WERI-Rb-1 (cell line): ENCODE measurements around the gene TSFM.

Experiments
- DNase-seq: peaks from one replicate; pipeline ENCODE4 v3.0.0-alpha.2; 2020
- H3K27ac ChIP-seq: fragments of 250-450 bp; sonication (Bioruptor Pico); 2 replicates; pipeline ENCODE4 v1.5.1; 2020; ENCODE audit warnings: mild to moderate bottlenecking, moderate library complexity
- H3K27me3 ChIP-seq: fragments of 250-450 bp; sonication (Bioruptor Pico); 2 replicates; pipeline ENCODE4 v1.5.1; 2021; ENCODE audit warnings: mild to moderate bottlenecking, low read depth, moderate library complexity; ENCODE audit not compliant: insufficient read depth, severe bottlenecking
- H3K36me3 ChIP-seq: fragments of 250-450 bp; sonication (Bioruptor Pico); 2 replicates; pipeline ENCODE4 v1.5.1; 2020; ENCODE audit warnings: mild to moderate bottlenecking, moderate library complexity
- H3K4me3 ChIP-seq: 2 replicates; pipeline ENCODE4 v1.5.1; 2011; ENCODE audit warnings: low read depth, mild to moderate bottlenecking, control low read depth, low read length
- H3K9me3 ChIP-seq: fragments of 250-450 bp; sonication (Bioruptor Pico); 2 replicates; pipeline ENCODE4 v1.5.1; 2021; ENCODE audit warnings: mild to moderate bottlenecking, moderate library complexity; ENCODE audit not compliant: severe bottlenecking
- TF ChIP-seq, protein P1 (sequence below): IDR thresholded peaks from 2 replicates; pipeline ENCODE4 v1.5.1; 2011; ENCODE audit warnings: low read depth, mild to moderate bottlenecking, control low read depth, inconsistent platforms, low read length

TSFM gene

DNA sequence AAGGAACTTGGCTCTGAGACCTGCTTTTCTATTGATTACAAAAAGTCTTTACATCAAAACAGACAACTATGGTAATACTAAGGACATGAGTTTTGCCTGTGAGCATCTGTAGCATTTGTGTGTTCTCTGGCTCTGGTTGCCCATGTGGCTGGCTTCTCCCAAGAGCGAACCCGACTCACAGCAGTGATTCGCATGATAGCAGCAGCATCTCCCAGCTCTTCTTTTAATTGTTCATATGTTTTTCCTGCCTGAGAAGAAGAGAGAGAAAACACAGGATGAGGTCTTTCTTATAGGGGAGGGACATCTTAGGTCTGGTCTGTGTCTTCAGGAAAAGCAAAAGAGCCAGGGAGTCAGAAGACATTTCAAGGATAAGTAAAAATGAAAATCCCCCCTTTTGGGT lies 18.4 kb downstream of the TSFM start:
- no peak for DNase-seq
- peaks cover 36% of the 10 kb centered on the region for H3K36me3 ChIP-seq
- no peak overlapping the region for H3K4me3 ChIP-seq
- no peaks in the 10 kb centered on the region for H3K9me3 ChIP-seq
- H3K27me3 ChIP-seq, result no peaks in the 10 kb centered on the region
- no peak overlapping the region for H3K27ac ChIP-seq
- TF ChIP-seq, protein P1, sequence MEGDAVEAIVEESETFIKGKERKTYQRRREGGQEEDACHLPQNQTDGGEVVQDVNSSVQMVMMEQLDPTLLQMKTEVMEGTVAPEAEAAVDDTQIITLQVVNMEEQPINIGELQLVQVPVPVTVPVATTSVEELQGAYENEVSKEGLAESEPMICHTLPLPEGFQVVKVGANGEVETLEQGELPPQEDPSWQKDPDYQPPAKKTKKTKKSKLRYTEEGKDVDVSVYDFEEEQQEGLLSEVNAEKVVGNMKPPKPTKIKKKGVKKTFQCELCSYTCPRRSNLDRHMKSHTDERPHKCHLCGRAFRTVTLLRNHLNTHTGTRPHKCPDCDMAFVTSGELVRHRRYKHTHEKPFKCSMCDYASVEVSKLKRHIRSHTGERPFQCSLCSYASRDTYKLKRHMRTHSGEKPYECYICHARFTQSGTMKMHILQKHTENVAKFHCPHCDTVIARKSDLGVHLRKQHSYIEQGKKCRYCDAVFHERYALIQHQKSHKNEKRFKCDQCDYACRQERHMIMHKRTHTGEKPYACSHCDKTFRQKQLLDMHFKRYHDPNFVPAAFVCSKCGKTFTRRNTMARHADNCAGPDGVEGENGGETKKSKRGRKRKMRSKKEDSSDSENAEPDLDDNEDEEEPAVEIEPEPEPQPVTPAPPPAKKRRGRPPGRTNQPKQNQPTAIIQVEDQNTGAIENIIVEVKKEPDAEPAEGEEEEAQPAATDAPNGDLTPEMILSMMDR, result no peak

DNA sequence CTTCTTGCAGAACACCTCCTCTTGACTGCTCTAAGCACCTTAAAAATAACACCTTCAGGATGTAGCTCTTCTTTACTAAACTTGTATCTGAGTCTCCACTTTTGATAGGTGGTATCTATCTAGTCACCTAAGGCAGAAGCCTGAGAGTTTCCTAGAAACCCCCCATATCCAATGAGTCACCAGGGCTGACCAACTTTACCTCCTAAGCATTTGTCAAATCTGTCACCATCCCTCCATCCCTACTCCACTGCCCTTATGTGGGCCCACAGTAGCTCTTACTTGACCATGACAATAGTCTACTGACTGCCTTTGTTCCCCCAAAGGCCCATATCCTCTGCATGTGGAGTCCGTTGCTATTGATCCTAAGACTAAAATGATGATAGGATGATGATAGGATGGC lies 20.0 kb downstream of the TSFM start:
- H3K9me3 ChIP-seq, result no peaks in the 10 kb centered on the region
- H3K36me3 ChIP-seq, result peaks cover 22% of the 10 kb centered on the region
- H3K27me3 ChIP-seq, result no peaks in the 10 kb centered on the region
- H3K4me3 ChIP-seq, result no peak overlapping the region
- H3K27ac ChIP-seq, result no peak overlapping the region
- no peak for DNase-seq
- TF ChIP-seq, protein P1, result no peak

DNA sequence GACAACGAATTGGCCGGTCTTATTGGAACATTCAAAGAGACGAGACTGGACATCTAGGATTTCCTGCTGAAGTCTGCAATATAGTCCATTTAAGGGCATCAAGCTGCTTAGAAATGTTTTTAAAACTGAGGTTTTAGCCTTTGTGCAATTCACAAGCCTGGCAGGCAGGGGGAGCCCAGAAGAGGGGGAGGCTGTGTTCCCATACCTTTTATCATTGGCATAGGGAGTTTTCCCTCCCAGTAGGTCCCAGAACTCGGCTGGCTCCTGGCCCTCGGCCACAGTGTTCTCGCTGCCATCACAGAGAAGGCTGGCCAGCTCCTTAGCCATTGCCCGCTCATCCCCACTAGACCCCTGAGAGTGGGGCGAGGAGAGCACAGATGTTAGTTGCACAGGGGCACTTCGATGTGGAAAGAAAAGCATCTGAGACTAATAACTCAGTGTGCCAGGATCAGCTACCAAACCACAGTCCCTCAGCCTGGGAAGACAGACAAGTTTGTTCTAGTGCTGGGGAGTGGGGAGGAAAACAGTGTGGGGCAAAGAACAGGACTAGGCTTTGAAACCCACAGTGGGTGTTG lies 20.8 kb downstream of the TSFM start:
- no peaks in the 10 kb centered on the region for H3K9me3 ChIP-seq
- DNase-seq, result peak; percentile 44
- H3K4me3 ChIP-seq, result no peak overlapping the region
- H3K27me3 ChIP-seq, result no peaks in the 10 kb centered on the region
- H3K36me3 ChIP-seq, result peaks cover 17% of the 10 kb centered on the region
- H3K27ac ChIP-seq, result no peak overlapping the region
- TF ChIP-seq, protein P1, result peak; percentile 74

DNA sequence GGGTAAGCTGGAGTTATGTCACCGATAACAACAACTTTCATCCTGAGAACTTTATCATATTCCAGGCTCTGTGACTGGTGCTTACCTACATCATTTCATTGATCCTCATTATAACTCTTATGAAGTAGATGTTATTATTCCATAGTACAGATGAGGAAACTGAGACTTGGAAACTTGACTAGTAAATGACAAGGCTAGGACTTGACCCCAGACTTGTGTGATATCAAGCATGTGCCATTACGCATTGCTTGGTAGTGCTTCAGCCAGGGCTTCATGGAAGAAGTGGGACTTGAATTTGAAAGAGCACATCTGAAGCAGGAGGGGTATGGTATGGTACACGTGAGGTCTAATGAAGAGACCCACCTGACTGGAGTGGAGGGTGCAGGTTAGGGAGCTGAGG lies 24.1 kb downstream of the TSFM start:
- DNase-seq, result no peak
- Histone ChIP-seq H3K27me3 (no peaks in the 10 kb centered on the region), H3K36me3 (peaks cover 17% of the 10 kb centered on the region), H3K27ac (no peak overlapping the region), H3K9me3 (no peaks in the 10 kb centered on the region), H3K4me3 (no peak overlapping the region)
- TF ChIP-seq, protein P1, result no peak

DNA sequence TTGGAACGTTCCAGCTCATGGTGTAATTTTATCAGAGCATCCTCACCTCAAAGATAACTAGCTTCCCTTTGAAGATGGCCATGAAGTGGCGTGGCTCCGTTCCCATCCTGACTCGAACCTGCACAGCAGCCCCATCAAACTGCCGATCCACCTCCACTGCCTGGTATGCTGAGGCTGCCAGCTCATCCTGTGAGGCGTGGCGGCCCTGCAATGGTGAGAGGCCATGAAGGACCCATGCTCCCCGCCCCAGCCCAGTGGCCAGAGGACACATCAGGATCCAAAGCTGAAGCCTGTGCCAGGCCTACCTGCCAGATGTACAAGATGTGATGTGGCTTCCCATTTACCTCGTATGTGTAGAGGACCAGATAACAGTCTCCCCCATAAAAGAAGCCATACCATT lies 24.7 kb downstream of the TSFM start:
- H3K36me3 ChIP-seq, result peaks cover 14% of the 10 kb centered on the region
- H3K4me3 ChIP-seq, result no peak overlapping the region
- no peak overlapping the region for H3K27ac ChIP-seq
- H3K27me3 ChIP-seq, result no peaks in the 10 kb centered on the region
- TF ChIP-seq, protein P1, result no peak
- DNase-seq, result no peak
- no peaks in the 10 kb centered on the region for H3K9me3 ChIP-seq

DNA sequence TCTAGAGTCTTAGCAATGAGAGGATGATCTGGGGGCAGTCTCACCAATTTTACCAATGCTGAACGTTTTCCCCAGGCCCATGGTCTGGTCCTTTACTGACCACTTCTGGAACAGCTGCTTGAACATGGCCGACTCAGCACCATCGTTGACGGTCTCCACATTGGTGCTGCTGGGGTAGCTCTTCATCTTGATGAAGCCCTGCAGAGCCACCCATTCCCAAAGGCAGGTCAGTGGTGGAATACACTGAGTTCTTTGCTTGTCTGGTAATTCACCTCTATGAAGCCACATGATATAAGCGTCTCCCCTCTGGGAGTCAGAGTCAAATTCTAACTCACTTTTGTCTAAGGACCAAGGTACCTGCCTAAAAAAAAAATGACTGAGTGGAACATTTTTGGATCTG lies 25.8 kb downstream of the TSFM start:
- H3K27me3 ChIP-seq, result no peaks in the 10 kb centered on the region
- no peak for DNase-seq
- no peak overlapping the region for H3K27ac ChIP-seq

More for the DNA sequence above, 25.8 kb downstream of the TSFM start:
- Histone ChIP-seq H3K4me3 (no peak overlapping the region), H3K36me3 (peaks cover 4% of the 10 kb centered on the region), H3K9me3 (no peaks in the 10 kb centered on the region)
- TF ChIP-seq, protein P1, result no peak
